Measurements from ENCODE around the gene CD59.

Gene CD59, protein sequence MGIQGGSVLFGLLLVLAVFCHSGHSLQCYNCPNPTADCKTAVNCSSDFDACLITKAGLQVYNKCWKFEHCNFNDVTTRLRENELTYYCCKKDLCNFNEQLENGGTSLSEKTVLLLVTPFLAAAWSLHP

DNA sequence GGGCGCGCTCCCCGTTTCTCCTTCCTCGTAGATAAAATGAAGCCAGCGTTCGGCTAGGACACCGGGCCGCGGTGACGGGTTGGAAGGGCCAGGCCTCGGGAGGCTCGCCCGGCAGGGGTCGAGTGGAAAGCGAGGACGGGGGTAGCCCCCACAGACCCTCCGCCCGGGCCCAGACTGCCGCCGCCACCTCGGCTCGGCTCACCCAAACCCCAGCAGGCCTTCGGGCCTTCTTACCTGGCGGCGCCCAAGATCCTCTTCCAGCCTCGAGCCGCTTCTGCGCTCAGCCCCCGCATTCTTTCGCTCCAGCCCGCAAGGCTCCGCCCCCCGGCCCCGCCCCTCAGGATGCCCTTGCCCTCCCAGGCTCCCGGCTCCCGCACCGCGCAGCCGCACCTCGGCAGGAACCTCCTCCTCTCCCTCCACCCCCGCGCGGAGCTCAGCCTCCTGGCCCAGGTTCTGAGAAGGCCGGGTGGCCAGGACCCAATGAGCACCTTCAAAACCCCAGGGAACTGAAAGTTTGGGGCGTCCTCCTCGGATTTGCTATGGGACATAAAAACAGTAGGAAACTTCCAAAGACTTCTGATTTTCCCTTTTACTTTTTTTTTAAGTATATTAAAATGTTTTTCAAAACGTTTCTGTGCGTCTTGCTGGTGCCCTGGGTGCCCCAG is at the start of gene CD59:
Gene CD59 (minus strand): TSS at position 276 of the 665 bp plus-strand sequence. CDS start 13,978 bp downstream, outside the sequence.
- DNase-seq: peak; percentile 95

DNA sequence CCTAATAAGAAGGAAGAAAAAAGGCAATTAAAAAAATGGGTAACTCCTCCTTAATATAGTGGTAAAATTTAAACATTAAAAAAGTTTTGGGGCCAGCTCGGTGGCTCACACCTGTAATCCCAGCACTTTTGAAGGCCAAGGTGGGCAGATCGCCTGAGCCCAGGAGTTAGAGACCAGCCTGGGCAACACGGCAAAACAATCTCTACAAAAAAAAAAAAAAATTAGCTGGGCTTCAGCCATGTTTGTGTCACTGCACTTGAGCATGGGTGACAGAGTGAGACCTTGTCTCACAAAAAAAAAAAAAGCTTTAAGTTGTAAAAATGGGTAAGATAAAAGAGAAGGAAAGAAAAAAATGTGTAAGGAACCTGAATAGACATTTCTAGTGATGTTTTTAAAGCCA is 49.4 kb upstream of the CD59 start:
- no peak for DNase-seq

DNA sequence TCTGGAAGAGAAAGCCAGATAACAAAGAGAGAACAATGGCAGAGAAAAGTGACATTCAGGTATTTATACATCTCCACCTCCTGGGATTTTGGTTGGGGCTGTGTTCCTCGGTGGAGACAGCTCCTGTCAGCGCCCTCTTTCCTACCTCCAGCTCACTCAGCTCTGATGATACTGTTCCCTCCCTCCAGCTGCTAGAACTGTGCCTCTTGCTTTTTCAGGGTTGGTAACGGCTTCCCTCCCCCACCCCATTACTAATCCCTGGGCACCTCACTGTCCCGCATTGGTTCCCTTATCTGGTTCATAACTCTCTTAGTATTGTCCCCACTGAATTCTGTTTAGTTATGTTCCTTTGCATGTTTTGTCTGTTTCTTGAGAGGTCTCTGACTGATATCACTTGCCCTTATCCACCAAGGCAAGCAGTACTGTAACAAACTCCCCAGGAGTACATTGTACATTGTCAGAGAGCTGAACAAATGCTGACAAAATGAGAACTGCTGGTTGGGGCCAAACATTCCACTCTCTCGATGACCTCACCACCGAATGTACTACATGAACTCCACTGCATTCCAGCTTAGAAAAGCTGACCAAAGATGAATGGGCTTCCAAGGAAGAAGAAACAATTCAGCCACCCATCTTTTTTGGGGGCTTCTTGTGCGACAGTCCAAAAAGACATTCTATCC is 43.8 kb upstream of the CD59 start:
- no peak for DNase-seq

DNA sequence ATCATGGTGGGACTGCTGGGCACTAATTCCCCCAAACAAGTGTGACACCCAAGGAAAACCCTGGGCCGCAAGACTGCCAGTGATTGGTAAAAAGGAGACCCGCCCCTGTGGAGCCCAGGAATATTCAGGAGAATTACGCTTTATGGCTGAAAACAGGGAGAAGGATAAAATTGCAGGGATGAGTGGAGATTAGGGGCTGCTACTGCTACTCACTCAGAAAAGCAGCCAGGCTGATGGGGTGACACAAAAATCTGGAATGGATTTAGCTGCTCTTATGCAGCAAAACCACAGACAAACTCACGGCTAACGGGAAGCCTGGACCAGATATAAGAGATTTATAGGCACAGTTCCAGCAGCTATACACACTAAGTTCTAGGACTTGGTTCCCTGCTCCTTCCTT is 42.5 kb upstream of the CD59 start:
- no peak for DNase-seq

DNA sequence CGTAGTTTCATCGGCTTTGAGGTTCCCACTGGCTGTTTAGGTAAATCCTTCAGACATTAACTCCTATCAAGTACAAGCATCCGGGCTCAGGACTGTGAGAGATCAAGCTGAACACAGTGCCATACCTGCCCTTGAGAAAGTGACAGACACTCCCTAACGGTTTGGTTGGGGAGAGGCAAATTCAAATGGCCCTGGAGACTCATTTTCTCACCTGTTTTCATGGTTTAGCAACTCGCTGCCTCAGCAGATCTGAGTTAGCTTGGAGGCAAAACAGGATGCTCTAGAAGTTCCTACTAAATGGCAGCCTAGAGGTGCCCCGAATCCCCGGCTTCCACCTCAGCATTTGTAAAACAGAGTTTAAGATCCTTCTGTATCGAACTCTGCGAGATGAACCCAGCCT is 41.7 kb upstream of the CD59 start:
- no peak for DNase-seq

DNA sequence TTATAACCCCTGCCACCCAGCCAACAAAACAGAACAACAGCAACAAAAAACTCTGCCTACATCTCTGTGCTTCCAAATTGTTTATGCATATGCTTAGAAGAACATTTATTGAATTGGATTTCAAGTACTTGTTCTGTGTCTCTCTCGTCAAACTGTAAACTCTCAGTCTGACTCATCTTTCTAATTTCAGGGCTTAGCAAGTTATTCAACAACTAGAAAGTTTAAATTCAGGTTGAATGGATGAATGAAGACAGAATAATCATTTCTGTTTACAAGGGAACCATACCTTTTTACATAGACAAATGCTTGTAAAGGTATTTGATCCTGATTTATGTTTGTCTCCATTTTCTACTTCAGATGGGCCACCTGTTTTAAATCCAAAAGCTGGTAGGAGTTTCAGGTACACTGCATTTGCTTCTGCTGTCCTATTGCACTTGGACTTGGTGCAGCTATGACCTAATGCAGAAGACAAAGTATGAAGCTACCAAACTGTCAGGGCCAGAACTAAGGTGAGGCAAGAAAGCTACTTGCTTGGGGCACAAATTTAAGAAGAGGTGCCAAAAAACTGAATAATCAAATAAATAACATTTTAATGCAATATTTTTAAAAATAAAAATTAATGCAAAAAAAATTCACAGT is 39.7 kb upstream of the CD59 start:
- peak; percentile 45 for DNase-seq

DNA sequence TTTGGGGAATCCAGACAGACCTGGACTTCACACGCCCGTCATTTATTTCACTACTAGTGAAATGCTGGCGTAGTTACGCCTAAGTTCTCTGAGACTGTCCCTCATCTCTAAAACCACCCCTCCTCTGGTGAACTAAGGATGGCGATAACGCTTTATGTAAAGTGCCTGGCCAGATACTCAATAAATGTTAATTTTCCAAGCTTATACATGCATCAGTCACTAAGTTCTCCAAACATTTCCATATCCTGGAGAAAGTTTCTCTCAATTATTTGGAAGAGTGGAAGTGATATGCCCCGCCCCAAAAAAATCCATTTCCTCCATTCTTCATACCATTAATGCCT is 39.2 kb upstream of the CD59 start:
- DNase-seq: no peak

DNA sequence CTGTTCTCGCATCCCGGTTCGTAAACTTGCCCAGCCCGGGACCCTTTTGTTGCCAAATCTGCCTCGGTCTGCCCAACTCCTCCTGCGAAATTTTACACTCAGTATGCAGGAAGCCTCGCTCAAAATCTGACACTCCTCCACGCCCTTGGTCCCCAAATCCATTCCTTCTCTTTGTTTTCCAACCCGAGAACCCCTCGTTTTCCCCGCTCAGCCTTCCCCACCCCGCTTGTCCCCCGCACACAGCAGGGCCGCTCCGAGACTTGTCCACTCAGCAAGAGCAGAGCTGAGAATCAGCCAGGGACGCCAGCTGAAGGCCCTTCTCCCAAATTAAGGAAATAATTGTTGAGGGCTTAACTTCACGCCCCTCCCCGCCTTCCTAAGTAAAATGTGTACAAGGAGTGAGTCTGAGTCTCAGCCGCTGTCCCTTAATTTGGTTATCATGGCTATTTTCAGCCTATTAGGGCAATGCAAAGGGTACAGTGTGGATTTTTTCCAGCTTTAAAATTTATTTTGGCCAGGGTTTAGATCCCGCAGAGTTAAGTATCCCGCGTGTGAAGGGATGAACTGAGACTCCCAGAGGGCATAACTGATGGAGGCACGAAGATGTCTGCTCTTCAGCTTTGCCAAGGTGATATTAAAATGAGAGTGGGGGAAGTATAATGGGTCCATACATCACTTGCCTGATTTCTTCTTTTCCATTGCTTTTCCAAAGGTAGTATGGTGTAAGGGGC is 38.7 kb upstream of the CD59 start:
- peak; percentile 45 for DNase-seq

DNA sequence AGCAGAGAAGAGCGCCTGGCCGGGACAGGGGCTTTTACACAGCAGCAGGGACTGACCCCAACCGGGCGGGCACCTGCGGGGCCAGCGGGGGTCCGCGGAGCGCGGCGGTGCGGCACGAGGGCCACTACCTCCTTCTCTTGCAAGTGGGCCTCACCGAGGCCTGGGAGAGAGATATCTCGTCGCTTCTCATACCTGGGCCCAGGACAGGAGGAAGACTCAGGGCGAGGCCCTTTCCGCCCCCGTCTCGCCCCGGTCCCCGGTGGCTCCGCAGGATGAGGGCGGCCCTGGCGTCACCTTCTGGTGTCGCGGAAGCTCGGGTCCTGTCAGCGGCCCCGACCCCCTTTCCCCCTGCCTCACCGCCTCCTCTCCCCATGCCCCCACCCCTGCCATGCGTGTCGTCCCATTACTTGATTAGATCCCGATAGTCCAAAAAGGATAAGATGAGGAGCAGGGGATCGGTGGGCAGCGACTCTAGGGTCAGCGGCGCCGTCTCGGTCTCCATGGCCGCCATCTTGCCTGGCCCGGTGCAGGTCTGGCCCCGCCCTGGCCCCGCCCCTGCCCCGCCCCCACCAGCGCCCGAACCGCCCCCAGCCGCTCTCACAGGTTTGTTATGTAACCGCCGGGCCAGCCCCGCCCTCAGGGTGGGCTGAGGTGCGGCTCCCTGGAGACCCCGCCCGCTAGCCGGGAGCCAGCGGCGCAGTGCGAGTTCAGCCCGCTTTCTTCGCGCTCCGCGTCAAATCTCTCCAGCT is 37.9 kb upstream of the CD59 start, which contains the start of gene FBXO3:
Gene FBXO3 (minus strand): TSS at position 534 of the 749 bp plus-strand sequence. CDS start 23 bp downstream, at position 511.
- peak; percentile 86 for DNase-seq

DNA sequence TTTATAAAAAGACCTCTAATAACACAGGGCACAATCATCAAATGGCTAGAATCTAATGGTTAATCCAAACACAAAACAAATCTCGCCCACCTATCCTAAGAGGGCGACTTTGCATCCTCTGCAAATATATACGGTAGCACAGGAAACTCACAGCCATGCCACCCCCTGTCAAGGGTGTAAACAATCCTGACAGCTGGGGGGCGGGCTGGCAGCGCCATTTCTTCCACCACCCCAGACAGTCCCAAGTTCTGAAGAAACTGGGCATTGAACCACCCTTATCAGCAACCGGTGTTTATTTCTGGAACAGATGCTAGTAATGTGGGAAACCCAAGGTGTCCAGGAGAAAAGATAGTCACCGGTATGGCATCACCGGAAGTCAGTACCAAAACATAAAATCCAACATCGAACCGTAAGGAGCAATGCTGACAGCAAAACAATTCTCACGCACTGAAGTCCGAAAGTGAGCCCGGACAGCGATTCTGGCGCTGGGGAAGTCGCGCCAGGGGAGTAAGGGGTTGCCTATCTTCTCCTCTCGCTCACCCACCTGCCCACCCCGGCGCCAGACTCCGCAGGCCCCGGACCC is 37.3 kb upstream of the CD59 start:
- DNase-seq: peak; percentile 30

DNA sequence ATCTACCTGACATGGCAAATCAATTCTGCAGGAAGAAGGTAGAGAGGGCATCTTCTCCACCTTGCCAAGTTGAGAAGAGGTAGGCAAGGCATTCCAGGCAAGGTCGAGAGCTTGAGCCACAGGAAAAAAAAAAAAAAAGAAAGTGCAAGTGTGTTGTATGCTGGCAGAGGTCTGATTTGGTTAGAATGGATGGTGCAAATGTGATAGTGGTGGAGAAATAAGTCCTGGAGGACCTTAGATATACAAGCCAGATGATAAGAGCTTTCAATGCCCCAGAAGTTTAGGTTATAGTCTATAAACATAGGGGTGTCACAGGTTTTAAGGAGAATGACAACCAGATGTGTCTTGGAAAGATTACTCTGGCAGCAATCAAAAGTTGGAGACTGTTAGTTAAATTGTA is 36.6 kb upstream of the CD59 start:
- DNase-seq: no peak

DNA sequence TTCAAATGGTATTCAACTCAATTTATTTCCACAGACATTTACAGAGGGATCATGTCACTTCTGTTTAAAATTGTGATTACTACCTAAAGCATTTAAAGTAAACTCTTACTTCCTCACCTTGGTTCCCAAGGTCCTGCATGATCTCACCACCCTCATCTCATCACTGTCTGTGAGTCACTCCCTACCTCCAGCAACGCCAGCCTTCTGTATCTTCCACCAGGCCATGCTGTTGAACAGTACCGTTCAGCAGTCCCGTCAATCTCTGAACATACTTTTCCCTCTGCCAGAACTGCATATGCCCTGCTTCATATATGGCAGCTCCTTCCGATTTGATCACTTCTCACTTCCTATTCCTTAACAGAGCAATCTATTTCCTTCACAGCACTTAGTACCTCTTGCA is 36.1 kb upstream of the CD59 start:
- DNase-seq: no peak

DNA sequence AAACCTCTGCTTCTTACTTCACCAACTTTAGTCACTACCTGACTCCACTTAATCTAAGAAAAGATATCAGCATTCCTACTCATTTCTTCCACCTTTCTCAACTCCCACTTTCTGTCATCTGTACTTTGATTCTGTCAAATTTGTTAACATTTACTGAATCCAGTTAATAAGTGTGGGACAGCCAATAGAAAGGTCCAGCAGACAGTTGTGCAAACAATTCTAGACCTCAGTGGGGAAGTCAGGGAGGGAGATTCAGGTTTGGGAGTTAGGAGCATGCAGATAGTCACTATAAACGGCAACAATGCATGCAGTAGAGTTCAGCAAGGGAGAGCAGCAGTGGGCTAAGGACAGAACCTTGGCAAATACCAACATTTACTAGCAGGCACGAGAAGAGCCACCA is 34.0 kb upstream of the CD59 start:
- DNase-seq: no peak

DNA sequence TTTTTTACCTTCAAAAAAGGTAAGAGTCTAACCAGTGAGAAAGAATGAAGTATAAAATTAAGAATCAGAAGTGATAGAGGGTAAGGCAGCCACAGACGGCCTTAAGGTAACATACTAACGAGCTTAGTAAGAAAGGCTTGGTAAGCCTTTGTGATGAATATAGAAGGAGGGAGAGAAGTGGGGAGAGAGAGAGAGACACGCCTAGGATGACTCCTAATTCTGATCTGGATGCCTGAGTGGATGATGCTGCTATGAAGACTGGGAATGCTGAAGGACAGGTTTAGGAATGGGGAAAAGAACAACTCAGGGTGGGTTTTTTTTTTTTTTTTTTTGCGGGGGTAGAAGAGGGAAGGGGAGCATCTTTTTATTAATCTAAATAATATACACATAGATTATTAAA is 33.3 kb upstream of the CD59 start:
- no peak for DNase-seq

DNA sequence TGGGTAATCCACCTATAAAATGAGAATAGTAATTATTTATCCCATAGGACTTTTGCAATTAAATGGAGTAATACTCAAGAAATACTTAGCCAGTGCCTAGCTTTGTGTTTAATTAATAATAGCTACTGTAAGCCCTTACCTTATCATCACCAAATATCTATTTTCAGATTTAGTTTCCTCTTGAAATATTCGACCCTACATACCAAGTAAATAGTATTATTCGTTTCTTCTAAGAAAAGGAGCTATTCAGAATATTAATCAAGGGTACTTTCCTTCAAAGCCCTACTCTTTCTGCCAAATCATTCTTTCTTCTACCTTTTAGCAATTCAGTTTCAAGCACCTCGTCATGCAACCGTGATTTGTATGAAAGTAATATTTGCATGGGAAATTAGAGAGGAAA is 31.4 kb upstream of the CD59 start:
- no peak for DNase-seq

DNA sequence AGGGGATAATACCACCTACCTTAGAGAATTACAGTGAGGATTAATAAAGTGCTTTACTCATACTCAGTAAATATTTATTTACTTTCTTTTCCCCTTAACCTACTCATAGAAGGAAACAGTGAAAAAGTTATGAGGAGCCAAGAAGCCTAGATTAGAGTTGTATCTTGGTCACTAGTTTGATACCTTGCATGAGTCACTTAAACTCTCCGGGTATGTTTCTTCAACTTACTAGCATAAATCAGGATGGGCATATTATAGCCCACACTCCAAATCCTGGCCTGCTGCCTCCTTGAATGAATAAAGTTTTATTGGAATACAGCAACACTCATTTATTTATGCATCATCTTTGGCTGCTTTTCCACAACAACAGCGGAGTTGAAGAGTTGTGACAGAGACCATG is 29.9 kb upstream of the CD59 start:
- no peak for DNase-seq

DNA sequence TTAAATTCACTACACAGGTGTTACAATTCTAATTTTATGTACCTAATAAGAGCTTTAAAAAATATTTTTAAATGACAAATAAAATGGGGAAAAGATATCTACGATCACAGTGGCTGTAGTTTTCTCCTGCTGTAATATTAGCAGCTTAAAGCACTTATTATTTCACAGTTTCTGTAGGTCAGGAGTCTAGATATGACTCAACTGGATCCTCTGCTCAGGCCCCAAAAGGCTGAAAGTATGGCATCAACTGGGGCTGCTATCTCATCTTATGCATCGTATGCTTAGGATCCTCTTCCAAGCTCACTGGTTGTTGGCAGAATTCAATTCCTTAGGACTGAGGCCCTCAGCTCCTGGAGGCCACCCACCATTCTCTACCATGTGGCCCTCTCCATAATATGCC is 25.2 kb upstream of the CD59 start:
- DNase-seq: no peak

DNA sequence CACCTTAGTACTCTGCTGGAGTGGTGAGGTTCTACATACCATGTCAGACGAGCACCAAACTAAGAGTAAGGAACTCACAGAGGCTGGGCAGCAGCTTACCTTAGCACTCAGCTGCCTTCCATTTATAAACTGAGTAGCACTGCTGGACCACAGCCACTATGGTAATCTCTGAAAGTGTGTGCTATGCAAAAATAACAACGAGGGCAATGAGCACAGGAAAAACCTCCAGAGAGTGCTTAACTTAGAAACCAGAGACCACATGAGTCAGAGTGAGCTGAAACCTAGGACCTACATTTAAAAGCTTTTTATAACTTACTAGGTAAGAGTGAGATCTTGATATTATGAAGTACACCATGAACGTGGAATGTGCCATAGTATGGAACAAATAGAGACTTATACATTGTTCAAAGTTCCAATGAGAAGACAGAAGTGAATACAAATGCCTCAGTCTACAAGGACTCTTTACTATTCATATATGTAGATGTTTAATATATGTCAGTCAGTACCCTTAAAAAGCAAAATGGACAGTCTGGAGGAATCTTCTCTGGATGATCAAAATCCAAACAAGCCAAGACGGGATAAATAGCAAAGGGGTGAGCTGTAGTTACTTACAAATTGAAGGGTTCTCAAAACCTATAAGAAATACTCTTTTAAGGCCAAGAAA is 17.2 kb upstream of the CD59 start:
- no peak for DNase-seq

DNA sequence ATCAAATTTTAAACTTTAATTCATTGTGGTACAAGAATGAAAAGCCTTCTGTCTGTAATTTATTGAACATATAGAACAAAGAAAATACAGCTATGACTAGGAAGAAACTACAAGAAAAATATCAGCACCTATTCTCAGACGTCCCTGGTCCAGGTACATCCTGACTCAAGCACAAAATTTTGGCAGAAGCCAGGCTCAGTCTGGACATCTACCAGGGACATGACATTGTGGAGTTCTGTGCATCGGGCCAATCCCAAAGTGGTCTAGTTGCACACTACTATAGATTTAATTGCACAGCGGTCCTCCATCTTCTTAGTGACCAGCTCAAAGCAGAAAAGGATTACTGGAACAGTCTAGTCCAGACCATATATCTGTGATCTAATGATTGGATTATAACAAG is 15.7 kb upstream of the CD59 start:
- no peak for DNase-seq

DNA sequence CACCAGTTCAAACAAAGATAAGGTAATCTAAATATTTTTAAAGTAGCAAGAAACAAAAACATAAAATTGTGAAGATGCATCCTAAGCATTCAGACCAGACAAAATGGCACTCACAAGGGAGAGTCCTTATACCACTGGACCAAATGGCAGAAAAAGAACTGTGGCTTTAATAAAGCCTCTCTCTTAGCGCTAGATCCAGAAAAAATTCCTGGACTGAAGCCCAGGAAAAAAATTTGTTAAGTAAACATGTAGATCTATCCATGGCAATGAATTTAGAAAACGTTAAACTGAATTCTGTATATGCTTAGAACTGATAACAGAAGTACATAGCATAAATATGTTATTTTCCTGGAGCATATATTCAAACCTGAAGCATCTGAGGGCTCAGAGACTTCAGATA is 11.8 kb upstream of the CD59 start:
- no peak for DNase-seq

DNA sequence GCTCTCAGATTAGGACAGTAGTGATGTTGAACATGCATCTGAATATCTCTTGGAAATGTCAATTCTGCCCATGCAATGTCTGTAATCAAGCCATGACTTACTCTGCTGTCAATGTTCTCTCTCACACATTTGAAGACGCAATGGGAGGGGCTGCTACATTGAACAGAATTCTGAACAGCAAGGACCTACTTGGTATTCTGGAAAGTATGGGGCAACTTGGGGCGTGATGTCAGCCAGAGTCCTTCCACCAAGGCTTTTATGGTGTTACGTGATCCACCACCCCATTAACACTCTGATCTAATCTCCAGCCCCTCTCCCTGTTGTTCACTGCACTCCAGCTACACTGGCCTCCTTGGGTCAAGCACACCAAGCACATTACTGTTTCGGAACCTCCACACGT is 7.1 kb upstream of the CD59 start:
- no peak for DNase-seq
